ENCODE measurements around the gene POU2F2.

POU2F2 gene

GRCh38 chr19:42099336-42099925 is 32.8 kb downstream of the POU2F2 start:
- DNase-seq = no peak

GRCh38 chr19:42098781-42099180 is 33.5 kb downstream of the POU2F2 start:
- no peak for DNase-seq

GRCh38 chr19:42097461-42097860 is 34.8 kb downstream of the POU2F2 start:
- no peak for DNase-seq

GRCh38 chr19:42096255-42096837 is 35.9 kb downstream of the POU2F2 start:
- DNase-seq = no peak

GRCh38 chr19:42095814-42096230 is 36.4 kb downstream of the POU2F2 start:
- DNase-seq = no peak

- no peak for DNase-seq
Measured at GRCh38 chr19:42095142-42095813, 37.0 kb downstream of the POU2F2 start.

- no peak for DNase-seq
Measured at GRCh38 chr19:42093926-42094325, 38.3 kb downstream of the POU2F2 start.

- DNase-seq = no peak
Measured at GRCh38 chr19:42093505-42093904, 38.7 kb downstream of the POU2F2 start.

- no peak for DNase-seq
Measured at GRCh38 chr19:42092350-42092749, 39.9 kb downstream of the POU2F2 start.

- DNase-seq = peak in 1 of 2 experiments; percentile 12
Measured at GRCh38 chr19:42091742-42092141, 40.5 kb downstream of the POU2F2 start.

- DNase-seq = no peak
Measured at GRCh38 chr19:42091300-42091699, 40.9 kb downstream of the POU2F2 start.

GRCh38 chr19:42090672-42091071 is 41.6 kb downstream of the POU2F2 start:
- DNase-seq = no peak

GRCh38 chr19:42089772-42090171 is 42.5 kb downstream of the POU2F2 start:
- DNase-seq = no peak

- DNase-seq = no peak
Measured at GRCh38 chr19:42089191-42089750, 43.0 kb downstream of the POU2F2 start.

GRCh38 chr19:42088471-42089190 is 43.6 kb downstream of the POU2F2 start:
- no peak for DNase-seq

- no peak for DNase-seq
Measured at GRCh38 chr19:42086770-42087550, 45.3 kb downstream of the POU2F2 start.

- DNase-seq = no peak
Measured at GRCh38 chr19:42086188-42086736, 46.0 kb downstream of the POU2F2 start.

- DNase-seq = no peak
Measured at GRCh38 chr19:42083537-42083936, 48.7 kb downstream of the POU2F2 start.

GRCh38 chr19:42081584-42082203 is 50.6 kb downstream of the POU2F2 start:
- peak; percentile 27 to 35 for DNase-seq

GRCh38 chr19:42080764-42081375 is 51.4 kb downstream of the POU2F2 start:
- DNase-seq = no peak

Data from SW 1271 (cell line).